ENCODE results near the gene WFIKKN2.

GRCh38 chr17:50818261-50818660, 17.1 kb upstream of the WFIKKN2 start:
- TF ChIP-seq, protein P1, sequence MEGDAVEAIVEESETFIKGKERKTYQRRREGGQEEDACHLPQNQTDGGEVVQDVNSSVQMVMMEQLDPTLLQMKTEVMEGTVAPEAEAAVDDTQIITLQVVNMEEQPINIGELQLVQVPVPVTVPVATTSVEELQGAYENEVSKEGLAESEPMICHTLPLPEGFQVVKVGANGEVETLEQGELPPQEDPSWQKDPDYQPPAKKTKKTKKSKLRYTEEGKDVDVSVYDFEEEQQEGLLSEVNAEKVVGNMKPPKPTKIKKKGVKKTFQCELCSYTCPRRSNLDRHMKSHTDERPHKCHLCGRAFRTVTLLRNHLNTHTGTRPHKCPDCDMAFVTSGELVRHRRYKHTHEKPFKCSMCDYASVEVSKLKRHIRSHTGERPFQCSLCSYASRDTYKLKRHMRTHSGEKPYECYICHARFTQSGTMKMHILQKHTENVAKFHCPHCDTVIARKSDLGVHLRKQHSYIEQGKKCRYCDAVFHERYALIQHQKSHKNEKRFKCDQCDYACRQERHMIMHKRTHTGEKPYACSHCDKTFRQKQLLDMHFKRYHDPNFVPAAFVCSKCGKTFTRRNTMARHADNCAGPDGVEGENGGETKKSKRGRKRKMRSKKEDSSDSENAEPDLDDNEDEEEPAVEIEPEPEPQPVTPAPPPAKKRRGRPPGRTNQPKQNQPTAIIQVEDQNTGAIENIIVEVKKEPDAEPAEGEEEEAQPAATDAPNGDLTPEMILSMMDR (conservative IDR thresholded peaks at IDR 0.05 in 1 of 2, IDR thresholded peaks at IDR 0.05 in 1 of 2; ENCODE audit: low read depth in 1 of 2, low read length in 2 of 2) = no peak
- TF ChIP-seq EZH2 (IDR thresholded peaks at IDR 0.05; ENCODE audit: low read length, missing control alignments) = no peak
